HG02678 (cell line): ENCODE results near the gene SPAG16.
"Not testable (repeated sequence)": the region's sequence is repeated elsewhere in the genome, so short reads cannot be mapped to it uniquely, and the experiment has no call there.

Experiments
- ATAC-seq: cut with Tn5 transposase; IDR thresholded peaks from one replicate; pipeline ENCODE4 v1.9.1; 2021; ENCODE audit warnings: mild to moderate bottlenecking, moderate library complexity; ENCODE audit not compliant: unreplicated experiment

The SPAG16 gene

DNA sequence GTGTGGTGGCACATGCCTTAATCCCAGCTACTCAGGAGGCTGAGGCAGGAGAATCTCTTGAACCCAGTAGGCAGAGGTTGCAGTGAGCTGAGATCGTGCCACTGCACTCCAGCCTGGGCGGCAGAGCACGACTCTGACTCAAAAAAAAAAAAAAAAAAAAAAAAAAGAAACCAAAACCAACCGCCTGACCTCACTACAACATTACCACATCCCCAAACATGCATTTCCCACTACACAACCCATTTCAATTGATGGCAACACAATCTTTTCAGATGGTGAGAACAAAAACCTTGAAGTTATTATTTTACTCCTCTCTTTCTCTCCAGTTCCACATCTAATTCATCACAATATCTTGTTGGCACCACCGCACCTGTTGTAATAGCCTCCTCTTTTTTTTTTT, 778.0 kb downstream of the SPAG16 start:
- not testable (repeated sequence) for ATAC-seq

DNA sequence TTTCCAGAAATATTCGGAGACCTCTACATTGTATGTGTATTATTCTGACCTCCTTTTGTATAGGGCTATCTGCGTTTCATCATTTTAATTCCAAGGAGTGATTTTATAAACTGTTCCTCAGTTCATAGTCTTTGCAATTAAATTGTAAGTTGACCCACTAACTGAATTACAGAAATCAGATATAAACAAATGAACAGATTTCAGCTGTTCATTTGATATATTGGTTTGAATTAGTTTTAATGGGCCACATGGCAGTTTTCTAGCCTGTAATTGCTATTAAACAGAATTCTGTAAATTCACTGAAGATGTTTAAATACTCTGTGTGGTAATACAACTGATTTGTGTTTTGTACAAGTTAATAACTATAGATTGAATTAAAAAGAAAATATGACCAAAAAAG, 780.2 kb downstream of the SPAG16 start:
- ATAC-seq = no peak

GRCh38 chr2:214066862-214067261, 782.6 kb downstream of the SPAG16 start:
- no peak for ATAC-seq

DNA sequence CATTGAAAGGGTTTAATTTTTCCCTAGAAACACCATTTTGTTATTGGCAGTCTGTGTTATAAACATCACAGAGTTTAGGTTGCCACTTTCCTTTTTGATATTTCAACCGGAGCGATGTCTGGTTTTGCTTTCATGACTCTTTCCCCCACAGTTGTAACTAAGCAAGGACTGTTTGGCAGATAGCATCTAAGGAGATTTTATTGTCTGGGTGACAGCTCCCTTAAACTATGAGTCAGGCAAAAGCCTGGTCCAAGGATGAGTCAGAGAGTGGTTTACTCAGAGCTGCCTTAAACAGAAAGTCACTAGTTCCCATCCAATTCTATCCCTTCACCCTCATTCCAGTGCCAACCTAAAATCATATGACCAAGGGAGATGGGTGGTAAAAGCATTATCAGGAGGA, 785.0 kb downstream of the SPAG16 start:
- ATAC-seq = no peak

GRCh38 chr2:214075456-214075855, 791.2 kb downstream of the SPAG16 start:
- ATAC-seq = no peak

DNA sequence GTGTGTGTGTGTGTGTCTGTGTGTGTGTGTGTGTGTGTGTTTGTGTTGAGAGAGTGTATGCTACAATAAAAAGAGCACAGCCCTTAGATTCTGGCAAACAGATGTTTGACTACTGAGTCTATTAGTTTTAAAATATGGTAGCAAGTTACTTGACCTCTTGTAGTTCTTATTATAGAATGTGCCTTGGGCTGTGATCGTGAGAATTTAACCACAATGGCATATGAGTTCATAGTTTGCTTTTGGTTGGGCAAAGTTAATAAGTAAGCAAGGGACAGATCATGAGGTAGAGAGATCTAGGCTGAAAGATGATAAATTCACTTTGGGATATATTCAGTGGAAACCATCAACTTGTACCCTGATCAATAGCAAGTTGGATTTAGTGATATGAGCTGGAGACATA, 792.3 kb downstream of the SPAG16 start:
- ATAC-seq = no peak

- no peak for ATAC-seq
Observed at GRCh38 chr2:214077727-214078126, 793.5 kb downstream of the SPAG16 start.

GRCh38 chr2:214079032-214079431, 794.8 kb downstream of the SPAG16 start:
- ATAC-seq = no peak

GRCh38 chr2:214088536-214088935, 804.3 kb downstream of the SPAG16 start:
- no peak for ATAC-seq

DNA sequence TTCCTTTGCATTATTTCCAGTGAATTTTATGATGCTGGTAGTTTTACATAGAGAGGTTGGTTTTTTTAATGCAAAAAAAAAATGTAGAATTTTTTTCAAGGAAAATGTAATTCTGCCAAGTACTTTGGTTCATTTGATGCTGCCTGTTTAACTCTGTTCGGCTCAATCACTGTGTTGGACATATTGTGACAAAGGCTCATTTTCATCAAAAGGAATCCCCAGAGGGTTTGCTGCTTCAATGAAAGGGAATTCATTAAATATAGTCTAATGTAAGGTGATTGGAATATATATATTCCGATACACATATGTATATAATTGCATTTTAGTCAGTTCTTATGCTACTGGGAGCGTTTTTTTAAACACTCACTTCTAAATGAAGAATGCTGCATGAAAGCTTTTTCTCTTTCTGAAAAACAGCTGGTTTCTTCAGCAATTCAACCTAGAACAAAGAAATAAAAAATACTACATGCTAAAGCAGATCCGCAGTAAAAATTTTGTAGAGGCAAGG, 812.0 kb downstream of the SPAG16 start:
- no peak for ATAC-seq

GRCh38 chr2:214098811-214099210, 814.5 kb downstream of the SPAG16 start:
- no peak for ATAC-seq

DNA sequence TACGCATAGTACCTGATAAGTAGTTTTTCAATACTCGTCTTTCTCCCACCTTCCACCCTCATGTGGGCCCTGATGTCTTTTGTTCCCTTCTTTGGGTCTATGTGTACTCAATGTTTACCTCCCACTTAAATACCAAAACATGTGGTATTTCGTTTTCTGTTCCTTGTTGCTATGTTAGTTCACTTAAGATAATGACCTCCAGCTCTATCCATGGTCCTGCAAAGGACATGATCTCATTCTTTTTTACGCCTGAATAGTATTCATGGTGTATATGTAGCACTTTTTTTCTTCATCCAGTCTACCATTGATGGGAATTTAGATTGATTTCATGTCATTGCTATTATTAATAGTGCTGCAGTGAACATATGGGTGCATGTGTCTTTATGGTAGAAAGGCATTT, 816.2 kb downstream of the SPAG16 start:
- ATAC-seq = no peak

DNA sequence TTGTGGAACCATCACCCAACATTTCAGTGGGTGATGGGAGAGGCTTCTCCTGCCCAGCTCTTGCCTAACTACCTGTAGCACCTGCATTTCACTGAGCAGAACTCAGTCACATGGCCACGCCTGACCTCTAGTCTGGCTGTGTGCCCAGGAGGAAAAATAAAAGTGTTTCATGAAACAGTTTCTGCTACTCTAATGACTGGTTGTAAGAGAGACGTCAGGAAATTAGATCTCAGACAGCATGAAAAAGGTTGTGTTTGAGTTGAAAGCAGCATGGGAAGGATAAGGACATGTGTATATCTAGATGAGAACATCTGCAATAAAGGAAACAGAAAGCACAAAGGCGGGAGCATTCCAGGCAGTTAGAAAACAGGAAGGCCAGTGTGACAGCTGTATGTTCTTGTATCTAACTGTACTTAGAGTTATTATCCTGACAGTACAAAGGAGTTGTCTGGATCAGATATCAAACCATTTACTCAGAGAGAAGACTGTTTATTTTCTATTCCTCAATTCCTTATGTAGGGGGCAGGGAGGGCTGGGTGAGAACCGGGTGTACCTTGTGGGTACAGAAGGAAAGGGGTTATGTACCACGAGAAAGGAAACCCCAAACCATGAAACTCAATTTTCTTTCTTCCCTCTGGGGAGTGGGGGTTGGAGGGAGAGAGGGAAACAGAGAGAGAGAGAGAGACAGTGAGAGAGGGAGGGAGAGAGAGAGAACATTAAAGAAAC, 819.2 kb downstream of the SPAG16 start:
- no peak for ATAC-seq

DNA sequence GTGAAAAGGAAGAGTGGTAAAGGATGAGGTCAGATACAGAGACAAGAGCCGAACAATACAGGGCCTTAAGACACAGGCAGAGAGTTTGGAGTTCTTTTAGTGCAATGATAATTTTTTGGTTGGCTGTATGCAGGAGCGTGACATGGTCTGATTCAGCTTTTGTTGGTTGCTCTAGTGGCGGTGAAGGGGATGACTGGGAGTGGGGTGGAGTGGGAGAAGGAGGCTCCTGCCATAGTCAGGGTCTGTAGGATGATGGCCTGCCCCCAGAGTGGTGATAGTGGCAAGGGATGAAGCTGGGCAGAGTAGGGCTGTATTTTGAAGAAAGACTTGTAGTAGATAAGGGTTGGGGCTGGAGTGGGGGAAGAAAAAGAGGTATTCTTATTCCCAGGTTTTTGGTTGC, 820.0 kb downstream of the SPAG16 start:
- no peak for ATAC-seq

DNA sequence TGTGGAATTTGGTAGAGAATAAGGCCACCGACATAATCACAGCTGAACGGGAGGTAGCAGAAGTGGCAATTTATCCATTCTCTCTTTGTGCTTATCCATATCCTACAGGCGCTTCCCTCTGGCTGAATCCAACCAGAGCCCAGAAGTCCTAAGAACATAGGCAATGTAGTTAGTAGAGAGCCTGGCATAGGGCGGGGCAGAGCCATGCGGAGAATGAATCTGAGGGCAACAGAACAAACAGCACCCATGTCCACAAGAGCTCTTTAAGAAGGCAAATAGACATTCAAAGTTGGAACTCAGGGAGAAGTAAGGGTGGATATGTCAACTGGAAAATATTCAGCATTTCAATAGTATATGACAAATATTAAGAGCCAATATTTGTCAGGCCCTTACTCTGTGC, 820.7 kb downstream of the SPAG16 start:
- no peak for ATAC-seq

DNA sequence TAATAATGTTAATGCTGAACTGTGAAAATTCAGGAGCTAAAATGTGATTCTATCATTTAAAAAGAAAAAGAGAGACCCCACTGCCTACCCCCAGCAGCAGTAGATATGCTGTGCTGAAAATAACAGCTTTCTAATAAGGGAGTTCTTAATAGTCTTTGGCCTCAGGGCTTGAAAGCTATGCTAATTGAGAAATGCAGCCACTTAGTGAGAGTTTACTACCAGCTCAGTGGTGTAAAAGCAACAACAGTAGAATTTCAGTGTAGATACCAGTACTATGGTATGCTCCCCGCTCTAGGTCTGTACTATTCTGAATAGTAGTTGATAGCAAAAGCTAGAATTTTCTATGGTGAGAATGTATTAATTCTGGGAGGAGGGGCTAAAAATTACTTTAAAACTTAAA, 823.5 kb downstream of the SPAG16 start:
- no peak for ATAC-seq

GRCh38 chr2:214108598-214108997, 824.3 kb downstream of the SPAG16 start:
- no peak for ATAC-seq

- no peak for ATAC-seq
Observed at GRCh38 chr2:214117054-214117453, 832.8 kb downstream of the SPAG16 start.

GRCh38 chr2:214126135-214126534, 841.9 kb downstream of the SPAG16 start:
- ATAC-seq = no peak

DNA sequence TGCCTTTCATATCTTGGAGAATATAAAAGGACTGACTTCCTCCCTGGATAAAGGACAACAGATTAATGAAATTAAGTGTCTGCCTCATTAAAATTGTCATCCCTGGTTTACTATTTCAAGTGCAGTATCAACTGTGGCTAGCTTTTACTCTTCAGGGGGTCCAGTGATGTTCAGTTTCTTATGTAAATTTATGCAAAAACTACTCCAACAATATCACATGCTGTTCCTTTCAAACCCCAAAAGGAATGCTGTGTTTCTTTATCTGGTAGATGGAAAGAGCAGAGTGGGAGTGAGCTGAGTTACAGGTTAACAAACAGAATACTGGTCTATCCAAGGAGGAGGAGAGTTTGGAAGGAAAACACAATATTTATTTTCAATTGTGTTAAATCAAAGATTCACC, 842.9 kb downstream of the SPAG16 start:
- ATAC-seq = no peak

GRCh38 chr2:214127571-214127970, 843.3 kb downstream of the SPAG16 start:
- no peak for ATAC-seq

- ATAC-seq = no peak
Observed at GRCh38 chr2:214128040-214128439, 843.8 kb downstream of the SPAG16 start.

GRCh38 chr2:214130114-214130513, 845.9 kb downstream of the SPAG16 start:
- no peak for ATAC-seq
